KOPT-K1 (cell line): Measurements from ENCODE around the gene TULP4.
"Not testable (repeated sequence)": the region's sequence is repeated elsewhere in the genome, so short reads cannot be mapped to it uniquely, and the experiment has no call there.

Source experiments
- H3K27ac ChIP-seq: fragments of 200-600 bp; sonication (generic); 2 replicates; pipeline ENCODE4 v1.5.1; 2016; ENCODE audit warnings: antibody characterized with exemption, mild to moderate bottlenecking, low read depth, low read length; ENCODE audit not compliant: poor library complexity, severe bottlenecking
- H3K36me3 ChIP-seq: fragments of 200-600 bp; sonication (generic); 2 replicates; pipeline ENCODE4 v1.5.1; 2017; ENCODE audit warnings: antibody characterized with exemption, mild to moderate bottlenecking, low read length, moderate library complexity; ENCODE audit not compliant: insufficient read depth
- H3K9me3 ChIP-seq: fragments of 200-600 bp; sonication (generic); 2 replicates; pipeline ENCODE4 v1.5.1; 2017; ENCODE audit warnings: antibody characterized with exemption, low read length, mild to moderate bottlenecking; ENCODE audit not compliant: insufficient read depth, poor library complexity, severe bottlenecking

Gene TULP4

DNA sequence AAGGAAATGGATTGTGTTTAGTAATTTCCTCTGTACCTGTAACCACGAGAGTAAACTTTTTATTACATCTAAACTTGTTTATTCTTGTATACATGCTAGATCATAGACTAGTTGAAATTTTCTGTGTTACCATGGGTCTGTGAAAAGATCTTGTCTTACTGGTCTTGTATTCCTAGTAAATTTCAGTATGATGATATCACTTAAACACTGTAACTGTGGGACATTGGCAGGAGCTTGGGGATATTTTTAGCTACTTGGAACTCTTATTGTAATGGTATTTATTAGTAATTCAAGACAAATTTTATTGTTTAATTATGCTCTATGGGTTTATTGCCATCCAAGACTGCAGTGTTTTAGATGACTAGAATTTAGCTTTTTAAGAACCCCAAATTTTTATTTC, 25.9 kb upstream of the TULP4 start:
- no peak overlapping the region for H3K27ac ChIP-seq
- no peaks in the 10 kb centered on the region for H3K9me3 ChIP-seq

DNA sequence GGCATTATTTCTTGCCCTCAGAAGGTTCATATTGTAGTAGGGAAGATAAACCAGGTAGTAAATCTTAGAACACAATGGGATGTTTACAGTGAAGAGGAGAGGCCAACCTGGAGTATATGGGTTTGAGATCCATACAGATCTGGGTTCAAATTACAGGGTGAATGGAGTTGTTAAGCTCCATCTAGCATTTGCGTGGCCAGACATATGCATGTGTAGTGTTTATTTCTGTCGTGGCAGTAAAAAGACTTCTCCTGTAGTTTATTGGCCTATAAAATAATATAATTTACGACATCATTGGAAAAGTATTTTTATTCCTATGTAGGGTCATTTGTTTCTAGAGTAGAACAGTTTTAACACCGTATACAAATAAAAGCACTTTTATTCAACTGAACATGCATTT, 25.2 kb upstream of the TULP4 start:
- Histone ChIP-seq H3K36me3 (no peaks in the 10 kb centered on the region), H3K9me3 (no peaks in the 10 kb centered on the region), H3K27ac (no peak overlapping the region)

More for the DNA sequence above, 25.9 kb upstream of the TULP4 start:
- no peaks in the 10 kb centered on the region for H3K36me3 ChIP-seq

DNA sequence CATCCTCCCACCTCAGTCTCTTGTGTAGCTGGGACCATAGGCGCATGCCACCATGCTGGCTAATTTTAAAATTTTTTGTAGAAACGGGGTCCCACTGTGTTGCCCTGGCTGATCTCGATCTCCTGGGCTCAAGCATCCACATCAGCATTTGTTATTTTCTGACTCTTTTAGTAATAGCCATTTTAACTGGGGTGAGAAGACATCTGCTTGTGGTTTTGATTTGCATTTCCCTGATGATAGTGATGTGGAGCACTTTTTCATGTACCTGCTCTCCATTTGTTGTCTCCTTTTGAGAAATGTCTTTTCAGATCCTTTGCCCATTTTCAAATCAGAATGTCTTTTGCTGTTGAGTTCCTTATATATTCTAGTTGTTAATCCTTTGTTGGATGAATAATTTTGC, 22.2 kb upstream of the TULP4 start:
- Histone ChIP-seq H3K36me3 (no peaks in the 10 kb centered on the region), H3K9me3 (no peaks in the 10 kb centered on the region), H3K27ac (peak overlapping the region; percentile 45)

DNA sequence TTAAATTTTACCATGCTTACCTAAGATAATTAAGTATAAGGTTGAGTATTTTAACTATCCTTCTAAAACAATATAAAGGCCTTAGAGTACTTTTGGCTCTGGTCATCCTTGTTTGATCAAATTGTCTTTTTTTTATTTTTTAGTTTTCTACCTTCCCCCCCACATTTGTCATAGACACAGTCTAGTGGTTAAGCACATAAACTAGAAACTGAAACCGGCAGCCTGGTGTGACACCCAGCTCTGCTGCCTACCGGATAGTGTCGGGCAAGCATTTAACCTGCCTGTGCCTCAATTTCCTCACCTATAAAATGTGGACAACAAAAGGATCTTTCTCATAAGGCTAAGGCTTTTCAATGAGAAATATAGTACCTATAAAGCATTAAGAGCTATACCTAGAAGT, 21.6 kb upstream of the TULP4 start:
- Histone ChIP-seq H3K27ac (peak overlapping the region; percentile 45), H3K9me3 (peaks cover 3% of the 10 kb centered on the region), H3K36me3 (peaks cover 2% of the 10 kb centered on the region; the same call in 1 of the 2 replicates)

DNA sequence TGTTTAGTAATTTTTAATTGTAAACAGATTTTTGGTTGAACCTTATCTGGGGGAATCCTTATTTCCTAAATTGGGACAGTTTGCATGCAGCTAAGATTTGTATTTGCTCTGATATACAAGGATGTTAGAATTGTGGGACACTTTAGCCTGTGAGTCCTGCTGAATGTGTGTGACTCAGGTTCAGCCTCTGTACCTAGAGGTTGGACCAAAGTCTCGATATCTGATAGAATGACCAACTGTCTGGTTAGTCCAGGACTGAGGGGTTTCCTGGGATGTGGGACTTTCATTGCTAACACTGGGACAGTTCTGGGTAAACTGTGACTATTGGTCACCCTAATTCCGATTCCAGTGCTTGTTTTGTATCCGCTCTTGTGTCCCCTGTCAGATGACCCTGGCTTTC, 20.2 kb upstream of the TULP4 start:
- H3K9me3 ChIP-seq = peaks cover 17% of the 10 kb centered on the region
- H3K36me3 ChIP-seq = peaks cover 4% of the 10 kb centered on the region; the same call in 1 of the 2 replicates
- no peak overlapping the region for H3K27ac ChIP-seq

DNA sequence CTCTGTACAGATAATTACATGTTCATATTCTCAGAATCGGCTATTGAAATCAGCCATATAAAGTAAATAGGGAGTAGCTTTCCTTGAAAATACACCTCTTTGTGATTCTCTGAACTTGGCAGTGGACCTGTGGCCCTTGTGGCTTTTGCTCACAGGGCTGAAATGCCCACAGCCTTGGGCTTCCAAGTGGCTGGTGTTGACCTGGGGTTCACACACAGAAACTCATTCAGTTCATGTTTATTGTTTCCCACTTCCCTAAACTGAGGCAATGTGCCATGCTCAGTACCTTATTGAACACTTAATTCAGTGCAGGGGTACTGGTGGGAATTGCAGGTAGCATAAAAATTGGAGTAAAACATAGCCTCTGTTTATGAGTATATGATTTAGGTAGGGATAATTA, 19.1 kb upstream of the TULP4 start:
- Histone ChIP-seq H3K9me3 (peaks cover 27% of the 10 kb centered on the region), H3K27ac (no peak overlapping the region)

DNA sequence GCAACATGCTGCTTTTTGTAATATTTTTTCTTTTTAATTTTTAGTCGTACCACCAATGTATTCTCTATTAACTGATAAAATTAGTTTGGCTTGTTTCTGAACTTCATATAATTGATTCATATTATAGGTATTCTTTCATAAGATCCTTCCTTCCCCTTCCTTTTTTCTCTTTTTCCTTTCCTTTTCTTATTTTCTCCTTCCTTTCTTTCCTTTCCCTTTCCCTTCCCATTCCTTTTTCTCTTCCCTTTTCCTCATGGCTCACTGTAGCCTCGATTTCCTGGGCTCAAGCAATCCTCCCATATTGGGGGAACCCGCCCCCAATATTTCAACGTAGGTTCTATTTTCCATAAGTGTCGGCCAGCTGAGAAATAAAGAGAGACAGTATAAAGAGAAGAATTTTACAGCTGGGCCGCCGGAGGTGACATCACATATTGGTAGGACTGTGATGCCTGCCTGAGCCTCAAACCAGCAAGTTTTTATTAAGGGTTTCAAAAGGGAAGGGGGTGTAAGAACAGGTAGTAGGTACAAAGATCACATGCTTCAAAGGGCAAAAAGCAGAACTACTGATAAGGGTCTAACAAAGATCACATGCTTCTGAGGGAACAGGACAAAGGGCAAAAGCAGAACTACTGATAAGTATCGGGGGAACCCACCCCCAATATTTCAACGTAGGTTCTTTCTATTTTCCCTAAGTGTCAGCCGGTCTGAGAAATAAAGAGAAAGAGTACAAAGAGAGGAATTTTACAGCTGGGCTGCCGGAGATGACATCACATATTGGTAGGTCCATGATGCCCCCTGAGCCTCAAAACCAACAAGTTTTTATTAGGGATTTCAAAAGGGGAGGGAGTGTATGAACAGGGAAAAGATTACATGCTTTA, 16.1 kb upstream of the TULP4 start:
- not testable (repeated sequence) for H3K27ac ChIP-seq, H3K36me3 ChIP-seq
- H3K9me3 ChIP-seq = peaks cover 34% of the 10 kb centered on the region

More for the DNA sequence above, 19.1 kb upstream of the TULP4 start:
- H3K36me3 ChIP-seq = peaks cover 4% of the 10 kb centered on the region; the same call in 1 of the 2 replicates

DNA sequence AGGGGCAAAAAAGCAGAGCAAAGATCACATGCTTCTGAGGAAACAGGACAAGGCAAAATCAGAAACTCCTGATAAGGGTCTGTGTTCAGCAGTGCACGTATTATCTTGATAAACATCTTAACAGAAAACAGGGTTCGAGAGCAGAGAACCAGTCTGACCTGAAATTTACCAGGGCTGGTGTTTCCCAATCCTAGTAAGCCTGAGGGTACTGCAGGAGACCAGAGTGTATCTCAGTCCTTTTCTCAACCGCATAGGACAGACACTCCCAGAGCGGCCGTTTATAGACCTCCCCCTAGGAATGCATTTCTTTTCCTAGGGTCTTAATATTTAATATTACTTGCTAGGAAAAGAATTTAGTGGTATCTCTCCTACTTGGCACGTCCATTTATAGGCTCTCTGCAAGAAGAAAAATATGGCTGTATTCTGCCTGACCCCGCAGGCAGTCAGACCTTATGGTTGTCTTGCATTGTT, 15.4 kb upstream of the TULP4 start:
- peaks cover 34% of the 10 kb centered on the region for H3K9me3 ChIP-seq
- H3K36me3 ChIP-seq, H3K27ac ChIP-seq: not testable (repeated sequence)

DNA sequence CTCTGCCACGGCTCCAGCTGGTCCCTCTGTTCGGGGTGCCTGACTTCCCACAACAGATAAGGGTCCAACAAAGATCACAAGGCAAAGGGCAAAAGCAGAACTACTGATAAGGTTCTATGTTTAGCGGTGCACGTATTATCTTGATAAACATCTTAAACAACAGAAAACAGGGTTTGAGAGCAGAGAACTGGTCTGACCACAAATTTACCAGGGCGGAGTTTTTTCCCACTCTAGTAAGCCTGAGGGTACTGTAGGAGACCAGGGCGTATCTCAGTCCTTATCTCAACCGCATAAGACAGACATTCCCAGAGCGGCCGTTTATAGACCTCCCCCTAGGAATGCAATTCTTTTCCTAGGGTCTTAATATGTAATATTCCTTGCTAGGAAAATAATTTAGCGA, 14.6 kb upstream of the TULP4 start:
- not testable (repeated sequence) for H3K27ac ChIP-seq, H3K36me3 ChIP-seq
- H3K9me3 ChIP-seq = peaks cover 34% of the 10 kb centered on the region

DNA sequence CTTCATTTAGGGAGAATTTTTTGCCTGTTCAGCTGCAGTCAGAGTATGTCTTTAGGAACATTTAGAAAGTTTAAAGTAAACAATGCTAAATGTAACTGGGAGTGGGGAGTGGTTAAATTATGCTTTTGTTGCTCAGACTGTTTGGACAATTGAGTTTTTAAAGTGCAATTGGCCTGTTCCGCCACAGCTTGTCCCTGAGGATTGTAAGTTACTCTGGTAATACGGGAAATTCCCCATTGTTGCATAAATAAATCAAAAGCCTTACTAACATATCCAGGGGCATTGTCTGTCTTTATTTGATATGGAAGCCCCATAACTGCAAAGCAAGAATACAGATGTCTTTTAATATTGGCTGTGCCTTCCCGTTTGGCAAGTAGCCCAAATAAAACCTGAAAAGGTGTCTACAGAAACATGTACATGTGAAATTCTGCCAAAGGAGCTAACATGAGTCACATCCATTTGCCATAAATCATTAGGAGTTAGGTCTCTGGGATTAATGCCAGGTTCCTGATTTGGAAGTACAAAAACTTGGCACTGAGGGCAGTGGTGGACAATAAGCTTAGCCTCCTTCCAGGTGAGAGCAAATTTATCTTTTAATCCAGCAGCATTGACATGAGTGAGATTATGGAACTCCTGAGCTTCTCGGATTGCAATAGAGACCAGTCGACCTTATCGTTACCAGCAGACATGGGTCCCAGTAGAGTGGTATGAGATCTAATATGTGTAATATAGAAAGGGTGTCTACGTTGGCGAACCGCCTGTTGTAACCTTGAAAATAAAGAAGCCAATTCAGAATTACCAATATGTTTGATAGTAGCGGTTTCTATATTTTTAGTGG, 11.7 kb upstream of the TULP4 start:
- not testable (repeated sequence) for H3K27ac ChIP-seq, H3K36me3 ChIP-seq
- H3K9me3 ChIP-seq = peaks cover 32% of the 10 kb centered on the region

DNA sequence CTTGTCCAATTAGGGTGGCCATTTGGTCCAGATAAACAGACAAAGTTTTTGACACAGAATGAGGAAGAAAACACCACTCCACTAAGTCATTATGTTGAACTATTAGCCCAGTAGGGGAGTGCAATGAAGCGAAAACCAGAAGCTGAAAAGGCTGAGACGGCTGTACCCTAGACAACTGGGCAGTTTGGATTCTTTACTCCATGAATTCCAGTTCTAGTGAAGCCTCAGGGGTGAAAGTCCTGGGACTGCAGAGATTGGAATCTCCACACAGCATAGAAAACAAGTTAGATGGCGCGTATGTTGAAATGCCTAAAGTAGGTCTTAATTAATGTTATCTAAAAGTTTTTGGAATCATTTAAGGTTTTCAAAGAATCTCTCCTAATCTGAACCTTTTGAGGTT, 10.7 kb upstream of the TULP4 start:
- not testable (repeated sequence) for H3K27ac ChIP-seq, H3K36me3 ChIP-seq
- peaks cover 22% of the 10 kb centered on the region for H3K9me3 ChIP-seq

DNA sequence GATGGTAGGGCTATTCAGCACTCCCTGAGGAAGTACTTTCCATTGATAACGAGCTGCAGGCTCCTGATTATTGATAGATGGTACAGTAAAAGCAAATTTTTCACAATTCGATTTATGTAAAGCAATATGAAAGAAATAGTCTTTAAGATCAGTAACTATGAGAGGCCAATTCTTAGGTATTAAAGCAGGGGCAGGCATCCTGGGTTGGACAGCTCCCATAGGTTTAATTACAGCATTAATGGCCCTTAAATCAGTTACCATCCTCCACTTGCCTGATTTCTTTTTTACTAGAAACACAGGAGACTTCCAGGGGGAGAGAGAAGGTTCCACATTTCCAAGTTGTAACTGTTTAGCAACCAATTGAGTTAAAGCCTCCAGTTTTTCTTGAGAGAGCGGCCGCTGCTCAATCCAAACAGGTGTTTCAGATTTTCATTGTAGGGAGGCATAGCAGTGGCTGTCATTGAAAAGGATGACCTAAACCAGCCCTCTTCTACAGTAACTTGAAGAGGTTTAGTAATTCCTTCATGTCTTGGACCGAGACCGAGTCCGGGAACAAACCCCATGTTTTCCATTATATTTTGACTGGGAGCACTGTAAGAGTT, 10.0 kb upstream of the TULP4 start:
- H3K36me3 ChIP-seq, H3K27ac ChIP-seq: not testable (repeated sequence)
- H3K9me3 ChIP-seq = peaks cover 15% of the 10 kb centered on the region

DNA sequence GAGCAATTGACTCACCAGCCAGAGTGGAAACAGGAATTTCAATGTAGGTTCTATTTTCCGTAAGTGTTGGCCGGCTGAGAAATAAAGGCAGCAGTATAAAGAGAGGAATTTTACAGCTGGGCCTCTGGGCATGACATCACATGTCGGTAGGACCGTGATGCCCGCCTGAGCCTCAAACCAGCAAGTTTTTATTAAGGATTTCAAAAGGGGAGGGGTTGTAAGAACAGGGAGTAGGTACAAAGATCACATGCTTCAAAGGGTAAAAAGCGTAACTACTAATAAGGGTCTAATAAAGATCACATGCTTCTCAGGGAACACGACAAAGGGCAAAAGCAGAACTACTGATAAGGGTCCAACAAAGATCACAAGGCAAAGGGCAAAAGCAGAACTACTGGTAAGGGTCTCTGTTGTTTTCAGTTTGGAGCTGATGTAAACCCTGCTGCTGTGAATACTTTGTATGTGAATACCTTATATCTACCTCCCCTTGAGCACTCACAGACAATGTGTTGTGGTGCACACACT, 9.0 kb upstream of the TULP4 start:
- Histone ChIP-seq H3K27ac (no peak overlapping the region), H3K9me3 (peaks cover 8% of the 10 kb centered on the region), H3K36me3 (no peaks in the 10 kb centered on the region)

DNA sequence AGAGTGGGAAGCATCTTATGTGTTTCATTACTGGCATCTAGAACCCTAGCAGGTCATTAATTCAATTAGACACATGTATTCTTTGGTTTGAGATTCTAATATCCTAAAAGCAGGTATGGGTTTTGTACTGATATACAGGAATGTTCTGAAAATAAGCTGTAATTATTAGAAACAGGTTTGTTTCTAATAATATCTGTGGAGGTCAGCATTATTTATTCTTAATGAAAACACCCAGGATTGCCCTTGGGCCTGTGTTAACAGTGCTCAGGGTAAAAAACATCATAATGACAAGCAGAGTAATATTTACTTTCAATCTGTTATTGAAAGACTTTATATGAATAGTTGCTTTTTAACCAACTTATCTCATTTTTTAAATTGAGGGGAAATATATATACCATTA, 8.0 kb upstream of the TULP4 start:
- no peaks in the 10 kb centered on the region for H3K9me3 ChIP-seq

DNA sequence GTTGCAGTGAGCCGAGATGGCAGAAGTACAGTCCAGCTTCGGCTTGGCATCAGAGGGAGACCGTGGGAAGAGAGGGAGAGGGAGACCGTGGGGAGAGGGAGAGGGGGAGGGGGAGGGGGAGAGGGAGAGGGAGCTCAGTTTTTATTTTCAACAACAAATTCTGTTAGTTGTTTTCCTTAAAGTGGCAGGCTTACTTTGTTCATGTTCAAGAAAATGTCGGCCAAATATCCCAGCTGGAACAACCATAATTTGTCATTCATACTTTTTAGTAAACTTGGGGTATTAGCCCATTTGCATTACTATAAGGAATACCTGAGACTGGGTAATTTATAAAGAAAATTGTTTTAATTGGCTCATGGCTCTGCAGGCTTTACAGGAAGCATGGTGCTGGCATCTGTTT, 2.5 kb upstream of the TULP4 start:
- Histone ChIP-seq H3K9me3 (no peaks in the 10 kb centered on the region), H3K27ac (no peak overlapping the region), H3K36me3 (peaks cover 9% of the 10 kb centered on the region)

More for the DNA sequence above, 8.0 kb upstream of the TULP4 start:
- no peaks in the 10 kb centered on the region for H3K36me3 ChIP-seq
- no peak overlapping the region for H3K27ac ChIP-seq
